ENCODE data around the gene KIF3B. TPM values are rescaled to one million over a fixed set of nuclear protein-coding genes. Genes with fewer than 3 reads are reported as not detected.
"Not testable (repeated sequence)": the region's sequence is repeated elsewhere in the genome, so short reads cannot be mapped to it uniquely, and the experiment has no call there.

Gene KIF3B
- total RNA-seq, 1 donor from 2014 or later = 10.4 TPM

DNA sequence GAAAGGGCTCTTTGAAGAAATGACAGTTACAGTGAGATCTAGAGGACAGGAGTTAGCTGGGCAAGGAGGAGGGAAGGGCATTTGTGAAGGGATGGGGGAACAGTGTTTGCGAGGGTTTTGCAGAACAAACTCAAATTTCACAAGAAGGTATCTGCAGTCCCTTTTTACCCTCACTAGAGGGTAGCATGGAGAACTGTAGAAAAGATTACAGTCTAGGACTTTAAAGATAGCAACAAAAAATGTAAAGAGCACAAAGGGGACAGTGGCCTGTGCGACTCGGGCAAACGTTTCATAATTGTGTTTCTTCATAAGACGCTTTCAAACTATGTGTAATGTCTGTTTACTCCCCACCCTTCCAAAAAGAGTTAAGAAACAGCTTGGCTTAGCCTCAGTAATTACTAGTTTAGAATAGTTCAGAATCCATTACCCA is 59.5 kb downstream of the KIF3B start:
- H3K36me3 ChIP-seq (ENCODE audit: control insufficient read depth in 3 of 3, insufficient read depth in 3 of 3, low read length in 3 of 3) = peaks cover 0 to 12% (median 8%) of the 10 kb centered on the region in 3 donors
- no peaks in the 10 kb centered on the region for H3K27me3 ChIP-seq (ENCODE audit: control insufficient read depth in 3 of 3, insufficient read depth in 3 of 3, low read length in 3 of 3)
- H3K4me1 ChIP-seq (ENCODE audit: control insufficient read depth in 3 of 3, insufficient read depth in 3 of 3, low read length in 3 of 3) = peaks cover 0 to 8% (median 5%) of the 10 kb centered on the region in 3 donors
- no peaks in the 10 kb centered on the region for H3K9me3 ChIP-seq (ENCODE audit: control insufficient read depth in 3 of 3, low read length in 3 of 3)
- H3K9ac ChIP-seq (ENCODE audit: low read depth in 1 of 3, low read length in 3 of 3) = no peak overlapping the region
- no peak overlapping the region for H3K4me3 ChIP-seq (ENCODE audit: low read length in 3 of 3)
- no peak overlapping the region for H3K27ac ChIP-seq (ENCODE audit: low read depth, low read length)

DNA sequence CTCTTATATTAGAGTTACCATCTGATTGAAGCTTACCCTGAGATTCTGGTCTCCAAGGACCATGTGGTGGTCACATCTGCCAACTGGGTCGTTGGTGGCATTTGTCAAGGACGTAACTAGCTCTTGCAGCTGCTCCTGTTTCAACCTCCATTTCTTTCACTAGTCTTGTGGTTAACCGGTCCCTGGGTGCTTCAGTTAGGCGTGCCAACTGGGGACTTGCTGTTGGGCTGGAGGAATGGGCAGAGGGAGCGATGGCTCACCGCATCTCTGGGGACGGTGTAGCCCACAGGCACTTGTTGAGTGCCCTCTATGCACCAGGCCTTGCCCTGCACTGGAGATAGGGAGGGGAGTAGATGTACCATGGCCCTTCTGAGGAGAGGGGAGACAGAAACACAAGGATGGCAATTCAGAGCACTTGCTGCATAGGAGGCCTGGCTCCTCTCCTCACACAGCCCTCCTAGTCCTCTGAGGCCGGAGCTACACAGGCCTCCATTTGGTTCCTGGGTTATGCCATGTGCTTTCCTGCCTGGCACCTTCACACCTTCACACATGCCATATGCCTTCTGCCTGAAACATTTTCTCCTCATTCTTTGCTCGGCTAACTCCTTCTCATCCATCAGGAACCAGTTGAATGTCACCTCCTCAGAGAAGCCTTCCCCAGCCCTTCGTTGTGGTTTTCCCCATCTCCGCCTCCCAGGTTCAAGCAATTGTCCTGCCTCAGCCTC is 60.6 kb downstream of the KIF3B start:
- Histone ChIP-seq H3K27me3 (ENCODE audit: control insufficient read depth in 3 of 3, insufficient read depth in 3 of 3, low read length in 3 of 3) (no peaks in the 10 kb centered on the region), H3K36me3 (ENCODE audit: control insufficient read depth in 3 of 3, insufficient read depth in 3 of 3, low read length in 3 of 3) (peaks cover 0 to 4% (median 0%) of the 10 kb centered on the region in 3 donors), H3K9me3 (ENCODE audit: control insufficient read depth in 3 of 3, low read length in 3 of 3) (no peaks in the 10 kb centered on the region), H3K4me3 (ENCODE audit: low read length in 3 of 3) (no peak overlapping the region), H3K4me1 (ENCODE audit: control insufficient read depth in 3 of 3, insufficient read depth in 3 of 3, low read length in 3 of 3) (peaks cover 0 to 8% (median 5%) of the 10 kb centered on the region in 3 donors), H3K9ac (ENCODE audit: low read depth in 1 of 3, low read length in 3 of 3) (peak overlapping the region in 1 of 3 donors; percentile 33), H3K27ac (ENCODE audit: low read depth, low read length) (no peak overlapping the region)

DNA sequence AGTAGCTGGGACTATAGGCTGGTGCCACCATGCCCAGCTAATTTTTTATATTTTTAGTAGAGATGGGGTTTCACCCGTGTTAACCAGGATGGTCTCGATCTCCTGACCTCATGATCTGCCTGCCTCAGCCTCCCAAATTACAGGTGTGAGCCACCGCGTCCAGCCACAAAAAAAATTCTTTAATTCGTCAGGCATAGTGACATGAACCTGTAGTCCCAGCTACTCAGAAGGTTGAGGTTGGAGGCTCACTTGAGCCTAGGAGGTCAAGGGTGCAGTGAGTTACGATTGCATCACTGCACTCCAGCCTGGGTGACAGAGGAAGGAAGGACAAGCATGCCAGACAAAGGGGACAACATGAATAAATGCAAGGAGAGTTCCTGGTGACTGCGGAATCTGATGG is 61.2 kb downstream of the KIF3B start:
- Histone ChIP-seq H3K4me3 (ENCODE audit: low read length in 3 of 3) (no peak overlapping the region), H3K9me3 (ENCODE audit: control insufficient read depth in 3 of 3, low read length in 3 of 3) (no peaks in the 10 kb centered on the region), H3K27ac (ENCODE audit: low read depth, low read length) (no peak overlapping the region), H3K36me3 (ENCODE audit: control insufficient read depth in 3 of 3, insufficient read depth in 3 of 3, low read length in 3 of 3) (peaks cover 0 to 4% (median 0%) of the 10 kb centered on the region in 3 donors), H3K9ac (ENCODE audit: low read depth in 1 of 3, low read length in 3 of 3) (no peak overlapping the region), H3K4me1 (ENCODE audit: control insufficient read depth in 3 of 3, insufficient read depth in 3 of 3, low read length in 3 of 3) (peaks cover 0 to 8% (median 5%) of the 10 kb centered on the region in 3 donors), H3K27me3 (ENCODE audit: control insufficient read depth in 3 of 3, insufficient read depth in 3 of 3, low read length in 3 of 3) (no peaks in the 10 kb centered on the region)

DNA sequence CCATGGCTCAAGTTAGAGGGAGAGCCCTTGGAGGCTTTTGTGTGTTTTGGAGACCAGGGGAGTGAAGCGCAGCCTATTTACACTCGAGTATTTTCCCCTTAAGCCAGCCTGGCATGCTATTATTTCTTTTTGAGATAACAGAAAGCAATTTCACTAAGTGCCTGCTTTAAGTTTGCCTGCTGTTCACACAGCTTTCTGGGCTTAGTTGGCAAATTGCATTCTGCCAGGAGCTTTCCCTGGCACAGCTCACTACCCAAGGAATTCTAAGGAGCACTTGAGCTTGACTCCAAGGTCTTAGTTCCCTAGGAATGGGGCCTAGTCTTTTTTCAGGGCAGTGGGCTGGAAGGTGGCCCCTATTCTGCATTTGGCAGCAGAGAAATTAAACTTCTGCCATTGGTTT is 61.7 kb downstream of the KIF3B start:
- Histone ChIP-seq H3K4me1 (ENCODE audit: control insufficient read depth in 3 of 3, insufficient read depth in 3 of 3, low read length in 3 of 3) (peaks cover 0 to 6% (median 4%) of the 10 kb centered on the region in 3 donors), H3K9ac (ENCODE audit: low read depth in 1 of 3, low read length in 3 of 3) (no peak overlapping the region), H3K36me3 (ENCODE audit: control insufficient read depth in 3 of 3, insufficient read depth in 3 of 3, low read length in 3 of 3) (peaks cover 0 to 4% (median 0%) of the 10 kb centered on the region in 3 donors), H3K27ac (ENCODE audit: low read depth, low read length) (no peak overlapping the region), H3K27me3 (ENCODE audit: control insufficient read depth in 3 of 3, insufficient read depth in 3 of 3, low read length in 3 of 3) (no peaks in the 10 kb centered on the region), H3K9me3 (ENCODE audit: control insufficient read depth in 3 of 3, low read length in 3 of 3) (no peaks in the 10 kb centered on the region), H3K4me3 (ENCODE audit: low read length in 3 of 3) (no peak overlapping the region)

DNA sequence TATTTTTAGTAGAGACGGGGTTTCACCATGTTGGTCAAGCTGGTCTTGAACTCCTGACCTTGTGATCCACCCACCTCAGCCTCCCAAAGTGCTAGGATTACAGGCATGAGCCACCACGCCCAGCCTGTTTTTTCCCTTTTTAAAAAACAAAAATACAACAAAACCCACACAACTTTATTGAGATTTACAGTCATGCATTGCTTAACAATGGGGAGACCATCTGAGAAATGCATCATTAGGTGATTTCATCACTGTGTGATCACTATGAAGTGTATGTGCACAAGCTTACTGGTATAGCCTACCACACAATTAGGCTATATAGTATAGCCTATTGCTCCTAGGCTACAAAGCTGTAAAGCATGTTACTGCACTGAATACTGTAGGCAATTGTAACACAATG is 63.6 kb downstream of the KIF3B start:
- H3K27ac ChIP-seq (ENCODE audit: low read depth, low read length); H3K27me3 ChIP-seq (ENCODE audit: control insufficient read depth in 3 of 3, insufficient read depth in 3 of 3, low read length in 3 of 3); H3K36me3 ChIP-seq (ENCODE audit: control insufficient read depth in 3 of 3, insufficient read depth in 3 of 3, low read length in 3 of 3); H3K9me3 ChIP-seq (ENCODE audit: control insufficient read depth in 3 of 3, low read length in 3 of 3); H3K4me3 ChIP-seq (ENCODE audit: low read length in 3 of 3); H3K4me1 ChIP-seq (ENCODE audit: control insufficient read depth in 3 of 3, insufficient read depth in 3 of 3, low read length in 3 of 3); H3K9ac ChIP-seq (ENCODE audit: low read depth in 1 of 3, low read length in 3 of 3): not testable (repeated sequence)

DNA sequence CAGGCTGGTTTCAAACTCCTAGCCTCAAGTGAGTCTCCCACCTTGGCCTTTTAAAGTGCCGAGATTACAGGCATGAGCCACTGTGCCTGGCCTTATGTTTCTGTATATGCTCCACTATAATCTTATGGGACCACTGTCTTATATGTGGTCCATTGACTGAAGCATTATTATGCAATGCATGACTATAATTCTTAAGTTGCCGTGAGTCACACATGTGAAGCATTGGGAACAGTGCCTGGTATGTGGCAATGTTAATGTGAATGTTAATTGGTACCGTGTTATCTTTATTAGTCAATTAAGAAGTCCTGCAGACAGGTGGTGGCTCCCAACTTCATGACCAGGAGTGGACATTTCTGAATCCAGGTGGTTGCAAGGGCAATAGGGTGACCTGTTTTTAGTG is 66.0 kb downstream of the KIF3B start:
- no peak overlapping the region for H3K27ac ChIP-seq (ENCODE audit: low read depth, low read length)
- no peaks in the 10 kb centered on the region for H3K4me1 ChIP-seq (ENCODE audit: control insufficient read depth in 3 of 3, insufficient read depth in 3 of 3, low read length in 3 of 3)
- H3K27me3 ChIP-seq (ENCODE audit: control insufficient read depth in 3 of 3, insufficient read depth in 3 of 3, low read length in 3 of 3) = no peaks in the 10 kb centered on the region
- H3K4me3 ChIP-seq (ENCODE audit: low read length in 3 of 3) = no peak overlapping the region
- no peaks in the 10 kb centered on the region for H3K9me3 ChIP-seq (ENCODE audit: control insufficient read depth in 3 of 3, low read length in 3 of 3)
- H3K9ac ChIP-seq (ENCODE audit: low read depth in 1 of 3, low read length in 3 of 3) = no peak overlapping the region
- H3K36me3 ChIP-seq (ENCODE audit: control insufficient read depth in 3 of 3, insufficient read depth in 3 of 3, low read length in 3 of 3) = no peaks in the 10 kb centered on the region

DNA sequence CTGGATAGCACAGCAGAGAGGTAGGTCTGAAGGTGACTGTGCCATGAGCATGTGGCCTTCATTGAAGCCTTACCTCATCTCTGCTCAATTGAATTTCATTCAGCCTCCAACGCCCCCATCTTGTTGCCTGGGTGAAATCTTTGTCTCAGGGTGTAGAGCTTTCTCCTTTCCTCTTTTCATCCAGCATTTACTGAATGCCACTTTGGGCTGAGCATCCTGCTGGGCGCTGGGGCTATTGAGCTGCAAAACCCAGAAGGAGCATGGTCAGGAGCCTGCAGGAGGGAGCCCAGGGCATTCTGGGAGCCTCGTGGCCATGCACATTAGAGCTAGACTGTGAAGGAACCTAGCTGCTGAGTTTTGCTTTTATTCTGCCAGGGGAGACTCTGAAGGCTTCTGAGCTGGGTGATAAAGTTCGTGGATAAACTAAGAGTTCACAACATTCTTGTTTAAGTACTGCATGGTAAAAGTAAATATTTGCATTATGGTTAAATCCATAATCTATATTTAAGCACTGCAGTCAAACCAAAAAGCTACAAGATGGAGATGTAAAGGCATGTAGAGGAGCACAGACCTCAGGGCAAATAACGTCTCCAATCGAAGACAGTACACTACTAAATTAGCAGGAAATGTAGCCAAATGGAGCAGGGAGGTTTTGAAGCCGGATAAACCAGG is 67.5 kb downstream of the KIF3B start:
- H3K4me3 ChIP-seq (ENCODE audit: low read length in 3 of 3) = no peak overlapping the region
- no peaks in the 10 kb centered on the region for H3K9me3 ChIP-seq (ENCODE audit: control insufficient read depth in 3 of 3, low read length in 3 of 3)
- H3K36me3 ChIP-seq (ENCODE audit: control insufficient read depth in 3 of 3, insufficient read depth in 3 of 3, low read length in 3 of 3) = no peaks in the 10 kb centered on the region
- no peak overlapping the region for H3K27ac ChIP-seq (ENCODE audit: low read depth, low read length)
- no peaks in the 10 kb centered on the region for H3K27me3 ChIP-seq (ENCODE audit: control insufficient read depth in 3 of 3, insufficient read depth in 3 of 3, low read length in 3 of 3)
- H3K4me1 ChIP-seq (ENCODE audit: control insufficient read depth in 3 of 3, insufficient read depth in 3 of 3, low read length in 3 of 3) = no peaks in the 10 kb centered on the region
- H3K9ac ChIP-seq (ENCODE audit: low read depth in 1 of 3, low read length in 3 of 3) = no peak overlapping the region

DNA sequence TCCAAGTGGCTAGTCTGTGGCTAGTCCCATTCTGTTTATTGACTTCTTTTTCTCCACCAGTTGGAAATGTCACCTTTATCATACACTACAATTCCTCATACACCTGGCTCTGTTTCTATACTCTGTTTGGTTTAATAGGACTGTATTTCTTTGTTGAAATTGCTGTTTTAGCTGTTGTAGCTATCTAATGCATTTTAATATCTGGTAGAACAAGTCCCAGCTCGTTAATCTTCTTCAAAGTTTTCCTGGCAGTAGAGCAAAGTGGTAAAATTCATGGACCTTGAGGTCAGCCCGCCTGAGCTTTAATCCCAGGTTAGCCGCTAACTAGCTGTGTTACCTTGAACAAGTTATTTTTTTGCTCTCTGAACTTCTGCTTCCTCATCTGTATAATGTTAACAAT is 70.8 kb downstream of the KIF3B start:
- Histone ChIP-seq H3K4me1 (ENCODE audit: control insufficient read depth in 3 of 3, insufficient read depth in 3 of 3, low read length in 3 of 3) (no peaks in the 10 kb centered on the region), H3K27ac (ENCODE audit: low read depth, low read length) (no peak overlapping the region), H3K9me3 (ENCODE audit: control insufficient read depth in 3 of 3, low read length in 3 of 3) (no peaks in the 10 kb centered on the region), H3K27me3 (ENCODE audit: control insufficient read depth in 3 of 3, insufficient read depth in 3 of 3, low read length in 3 of 3) (no peaks in the 10 kb centered on the region), H3K4me3 (ENCODE audit: low read length in 3 of 3) (no peak overlapping the region), H3K36me3 (ENCODE audit: control insufficient read depth in 3 of 3, insufficient read depth in 3 of 3, low read length in 3 of 3) (no peaks in the 10 kb centered on the region), H3K9ac (ENCODE audit: low read depth in 1 of 3, low read length in 3 of 3) (no peak overlapping the region)

DNA sequence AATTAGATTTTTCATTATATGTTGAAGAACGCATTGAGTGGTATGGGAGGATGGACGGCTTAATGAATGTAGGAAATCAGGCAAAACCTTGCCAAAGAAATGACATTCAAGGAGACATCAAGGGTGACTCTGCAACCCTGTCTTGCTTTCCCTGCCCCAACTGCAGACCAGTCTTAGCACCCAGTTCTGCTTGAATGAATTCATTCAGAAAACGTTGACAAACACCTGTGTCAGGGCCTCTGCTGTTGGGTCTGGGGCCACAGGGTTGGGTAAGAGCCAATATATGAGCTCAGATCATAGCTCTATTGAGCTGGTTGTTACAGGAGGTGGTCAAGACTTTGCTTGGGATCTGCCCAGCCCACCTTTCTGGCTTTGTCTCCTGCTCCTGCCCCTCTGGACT is 73.0 kb downstream of the KIF3B start:
- no peak overlapping the region for H3K4me3 ChIP-seq (ENCODE audit: low read length in 3 of 3)
- H3K4me1 ChIP-seq (ENCODE audit: control insufficient read depth in 3 of 3, insufficient read depth in 3 of 3, low read length in 3 of 3) = no peaks in the 10 kb centered on the region
- no peaks in the 10 kb centered on the region for H3K36me3 ChIP-seq (ENCODE audit: control insufficient read depth in 3 of 3, insufficient read depth in 3 of 3, low read length in 3 of 3)
- H3K9ac ChIP-seq (ENCODE audit: low read depth in 1 of 3, low read length in 3 of 3) = no peak overlapping the region
- H3K27ac ChIP-seq (ENCODE audit: low read depth, low read length) = no peak overlapping the region
- no peaks in the 10 kb centered on the region for H3K9me3 ChIP-seq (ENCODE audit: control insufficient read depth in 3 of 3, low read length in 3 of 3)
- H3K27me3 ChIP-seq (ENCODE audit: control insufficient read depth in 3 of 3, insufficient read depth in 3 of 3, low read length in 3 of 3) = no peaks in the 10 kb centered on the region

DNA sequence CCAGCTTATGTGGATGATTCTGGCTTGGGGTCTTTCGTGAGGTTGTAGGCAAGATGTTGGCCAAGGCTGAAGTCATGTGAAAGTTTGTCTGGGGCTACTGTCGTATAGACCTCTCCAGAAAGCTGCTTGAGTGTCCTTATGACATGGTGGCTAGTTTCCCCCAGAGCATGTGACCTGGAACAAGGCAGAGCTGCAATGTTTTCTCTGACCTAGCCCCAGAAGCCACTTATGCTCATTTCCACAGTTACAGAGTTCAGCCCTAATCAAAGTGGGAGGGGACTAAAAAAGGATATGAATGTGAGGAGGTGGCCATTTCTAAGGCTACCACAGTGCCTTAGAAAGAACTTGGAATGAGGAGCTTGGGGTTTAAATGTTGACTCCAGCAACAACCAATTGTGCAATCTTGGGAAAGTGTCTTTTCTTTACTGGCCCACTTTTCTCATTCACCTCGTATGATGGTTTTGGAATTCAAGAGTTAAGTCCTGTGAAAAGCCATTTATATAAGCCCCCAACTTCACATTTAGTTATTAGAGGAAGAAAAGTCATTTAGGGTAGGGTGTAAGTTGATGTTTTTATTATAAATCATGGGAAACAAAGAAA is 74.8 kb downstream of the KIF3B start:
- no peaks in the 10 kb centered on the region for H3K27me3 ChIP-seq (ENCODE audit: control insufficient read depth in 3 of 3, insufficient read depth in 3 of 3, low read length in 3 of 3)
- H3K9me3 ChIP-seq (ENCODE audit: control insufficient read depth in 3 of 3, low read length in 3 of 3) = no peaks in the 10 kb centered on the region
- H3K9ac ChIP-seq (ENCODE audit: low read depth in 1 of 3, low read length in 3 of 3) = no peak overlapping the region
- no peaks in the 10 kb centered on the region for H3K36me3 ChIP-seq (ENCODE audit: control insufficient read depth in 3 of 3, insufficient read depth in 3 of 3, low read length in 3 of 3)
- H3K27ac ChIP-seq (ENCODE audit: low read depth, low read length) = no peak overlapping the region
- peaks cover 4 to 6% (median 5%) of the 10 kb centered on the region in 3 donors for H3K4me1 ChIP-seq (ENCODE audit: control insufficient read depth in 3 of 3, insufficient read depth in 3 of 3, low read length in 3 of 3)
- H3K4me3 ChIP-seq (ENCODE audit: low read length in 3 of 3) = no peak overlapping the region

All from skeletal muscle tissue (tissue), 4 donors.